Right cardiac atrium (tissue), 5 donors: Measurements from ENCODE around the gene FAM163A. TPM values are rescaled to one million over a fixed set of nuclear protein-coding genes. Genes with fewer than 3 reads are reported as not detected.
A peak's percentile ranks its signal among the peaks of the same experiment; 100 is the strongest.

Experiments used
- ATAC-seq, 2 donors: fragments of 200-7000 bp; cut with Tn5 transposase; one replicate each; pipeline versions ENCODE4 v1.8.0 to v1.9.1; 2020; ENCODE audit warnings: moderate library complexity in 2 of 2, mild to moderate bottlenecking in 1 of 2
- DNase-seq, 3 donors: peaks; one replicate each; pipeline ENCODE4 v3.0.0-alpha.2; 2020
- H3K27ac ChIP-seq: one replicate; pipeline ENCODE4 v1.5.1; 2013; ENCODE audit warnings: mild to moderate bottlenecking, low read length, control low read depth, moderate library complexity
- H3K27me3 ChIP-seq: one replicate; pipeline ENCODE4 v1.6.1; 2013; ENCODE audit not compliant: control insufficient read depth, insufficient read depth
- H3K4me1 ChIP-seq: one replicate; pipeline ENCODE4 v1.6.1; 2013; ENCODE audit warnings: low read length; ENCODE audit not compliant: control insufficient read depth, insufficient read depth
- H3K4me3 ChIP-seq: one replicate; pipeline ENCODE4 v1.5.1; 2013; ENCODE audit warnings: low read length, control low read depth
- H3K9me3 ChIP-seq: one replicate; pipeline ENCODE4 v1.6.1; 2013; ENCODE audit warnings: low read length; ENCODE audit not compliant: control insufficient read depth
- WGBS: extraction: QIAGEN DNeasy Blood & Tissue Kit; methylation state at CpG from one replicate; pipeline ENCODE4 v1.1.7; 2013; 5-methylcytosine and 5-hydroxymethylcytosine counted together
- intact Hi-C, 4 donors: fragments of 100-400 bp; cut with DNase I; formaldehyde crosslinking; loops; one replicate each; pipeline versions ENCODE4 v1.11.0 to v1.14.0; 2022 to 2023
- polyA plus RNA-seq: library from polyadenylated mRNA; stranded (reverse); fragments of 200-250 nt; gene quantifications from one replicate; pipeline ENCODE4 v1.2.3, GENCODE V29; 2013
- total RNA-seq, 4 donors: library from RNA; stranded (reverse); fragmentation: NEBNext Ultra II Directional; extraction: Animal tissue kit (Norgen Biotek cat#: 25700); gene quantifications; one replicate each; pipeline ENCODE4 v1.2.1, GENCODE V29; 2021
- donor health status: healthy with polysubstance abuse.
- donor health status: DM: no; HTN: yes; CAD: no.
- donor health status: DM: no; HTN: no; CAD: no.
- donor health status: DM: no; HTN: yes; CAD: no; lungs with severe emphysema.
- donor health status: DM: yes; HTN: yes; CAD: no.

FAM163A gene
- total and polyA plus RNA-seq, 5 donors, result 0.09 to 0.19 (median 0.16) TPM; not detected in 2

DNA sequence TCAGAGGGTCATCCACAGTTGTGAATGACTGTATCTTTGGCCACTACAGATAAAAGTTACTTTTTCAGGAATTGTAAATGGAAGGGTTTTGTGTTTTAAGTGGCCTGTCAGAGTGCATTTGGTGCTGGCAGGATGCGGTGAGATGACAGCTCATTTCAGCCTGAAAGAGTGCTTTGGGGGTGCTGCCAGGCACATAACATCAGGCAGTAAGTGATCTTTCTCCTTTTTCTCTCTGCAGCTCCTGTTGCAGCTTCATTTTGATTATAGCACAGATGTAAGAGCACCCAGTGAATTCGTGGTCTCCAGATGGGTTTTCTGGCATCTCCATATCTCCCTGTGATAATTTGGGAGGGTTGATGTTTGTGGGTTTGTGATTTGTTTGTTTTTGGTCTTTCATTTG is 14.8 kb upstream of the FAM163A start:
- Histone ChIP-seq H3K27me3 (peaks cover 2% of the 10 kb centered on the region), H3K9me3 (no peaks in the 10 kb centered on the region), H3K4me1 (no peaks in the 10 kb centered on the region), H3K4me3 (no peak overlapping the region), H3K27ac (no peak overlapping the region)
- 25% methylated on average over 2 of the region's 2 CpGs for WGBS
- no peak for DNase-seq
- intact Hi-C loops, result no loop called here
- ATAC-seq, result no peak

DNA sequence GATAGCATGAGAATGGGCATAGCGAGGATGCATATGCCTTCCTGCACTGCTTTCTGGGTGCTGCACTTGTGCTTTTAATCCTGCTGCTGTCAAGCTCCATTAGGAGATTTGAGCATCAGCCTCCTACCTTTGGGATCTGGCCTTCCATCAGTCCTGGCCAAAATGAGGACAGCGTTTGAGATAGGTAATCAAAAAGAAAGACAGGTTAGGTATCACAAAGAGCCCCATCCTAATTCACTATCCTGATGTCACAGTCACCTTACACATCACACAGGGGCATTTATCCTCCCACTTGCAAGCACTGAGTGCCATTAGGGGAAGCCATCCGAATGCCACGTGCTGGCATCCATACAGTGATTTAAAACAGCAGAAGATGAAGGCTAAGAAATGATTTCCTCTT is 13.2 kb upstream of the FAM163A start:
- DNase-seq (no peak), ATAC-seq (no peak)
- no peak overlapping the region for H3K4me3 ChIP-seq
- peaks cover 2% of the 10 kb centered on the region for H3K27me3 ChIP-seq
- H3K9me3 ChIP-seq, result no peaks in the 10 kb centered on the region
- WGBS, result 80% methylated on average over 4 of the region's 4 CpGs
- no peaks in the 10 kb centered on the region for H3K4me1 ChIP-seq
- H3K27ac ChIP-seq, result no peak overlapping the region
- intact Hi-C loops, result no loop called here

DNA sequence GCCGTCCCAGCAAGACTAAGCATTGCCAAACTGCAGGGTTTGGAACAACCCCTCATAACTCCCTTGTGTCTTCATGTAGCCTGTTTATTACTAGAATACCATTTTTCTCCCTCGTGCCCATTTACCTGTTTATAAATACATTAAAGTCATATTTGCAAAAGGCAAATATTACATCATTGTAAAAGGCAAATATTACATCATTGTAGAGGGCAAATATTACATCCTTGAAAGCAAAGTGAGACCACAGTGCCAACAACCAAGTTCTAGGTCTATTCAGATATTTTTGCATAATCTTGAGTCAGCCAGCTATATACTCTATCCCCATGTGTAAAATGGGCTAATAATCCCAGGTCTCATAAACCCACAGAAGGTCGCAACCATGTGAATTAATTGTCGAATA is 11.4 kb upstream of the FAM163A start:
- Histone ChIP-seq H3K27me3 (peaks cover 2% of the 10 kb centered on the region), H3K27ac (no peak overlapping the region), H3K4me1 (no peaks in the 10 kb centered on the region), H3K9me3 (no peaks in the 10 kb centered on the region), H3K4me3 (no peak overlapping the region)
- 85% methylated on average over 4 of the region's 4 CpGs for WGBS
- DNase-seq (no peak), ATAC-seq (no peak)
- intact Hi-C loops, result no loop called here

DNA sequence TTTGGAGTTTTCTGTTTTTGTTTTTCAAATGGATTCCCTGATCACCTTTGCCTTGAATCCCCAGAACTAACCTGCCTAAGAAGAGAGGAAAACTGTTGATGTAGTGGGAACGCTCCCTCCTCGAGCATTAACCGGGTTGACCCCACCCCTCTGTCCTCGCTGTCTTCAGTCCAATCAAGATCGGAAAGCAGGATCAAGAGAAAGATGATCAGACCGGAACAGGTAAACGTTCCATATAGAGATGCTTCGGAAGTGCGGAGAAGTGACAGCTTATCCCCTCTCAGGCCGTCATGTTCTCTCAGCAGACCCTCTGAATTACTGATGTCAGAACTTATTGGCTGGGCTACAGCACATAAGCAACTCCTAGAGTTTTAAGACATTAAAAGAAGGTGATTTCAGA is 800 bp upstream of the FAM163A start:
- DNase-seq (no peak), ATAC-seq (no peak)
- 26% methylated on average over 10 of the region's 10 CpGs for WGBS
- peaks cover 2% of the 10 kb centered on the region for H3K4me1 ChIP-seq
- H3K27me3 ChIP-seq, result no peaks in the 10 kb centered on the region
- no peaks in the 10 kb centered on the region for H3K9me3 ChIP-seq
- H3K4me3 ChIP-seq, result no peak overlapping the region
- H3K27ac ChIP-seq, result no peak overlapping the region
- intact Hi-C loops, result no loop called here

DNA sequence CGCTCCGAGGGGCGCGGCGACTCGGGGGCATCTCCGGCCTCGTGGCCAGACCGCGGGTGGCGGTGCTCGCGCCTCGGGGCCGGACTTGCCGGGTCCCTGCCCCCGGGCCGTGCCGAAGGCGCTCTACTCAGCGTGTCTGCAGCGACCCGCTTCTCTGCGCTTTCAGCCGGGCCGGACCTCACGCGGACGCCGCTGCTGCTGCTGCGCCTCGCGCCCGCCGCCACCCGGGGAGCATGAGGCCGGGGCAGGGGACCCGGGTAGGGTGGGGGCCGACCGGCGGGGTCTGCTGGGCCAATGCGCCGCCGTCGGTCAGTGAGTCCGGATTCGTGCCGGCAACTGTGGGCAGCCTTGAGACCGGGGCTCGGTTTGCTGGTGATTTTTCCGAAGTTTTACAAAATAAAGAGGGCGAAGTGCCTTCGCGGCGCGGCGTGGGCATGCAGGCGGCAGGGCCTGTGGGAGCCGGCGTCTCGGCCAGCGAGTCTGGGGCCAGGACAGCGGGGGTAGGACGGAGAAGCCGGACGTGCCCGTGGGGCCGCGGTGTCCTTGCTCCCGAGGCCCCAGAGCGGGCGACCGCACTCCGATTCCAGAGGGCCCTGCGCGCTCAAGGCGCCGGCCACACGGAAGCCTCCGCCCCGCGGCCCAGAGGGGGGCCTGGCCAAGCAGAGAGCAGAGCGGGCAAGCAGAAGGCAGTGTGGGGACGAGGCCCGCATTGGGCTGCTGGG is 749 bp downstream of the FAM163A start:
- Histone ChIP-seq H3K9me3 (no peaks in the 10 kb centered on the region), H3K27ac (no peak overlapping the region), H3K27me3 (no peaks in the 10 kb centered on the region), H3K4me1 (peaks cover 2% of the 10 kb centered on the region), H3K4me3 (peak overlapping the region; percentile 2)
- DNase-seq (peak in 2 of 3 donors; percentile 32 to 35), ATAC-seq (peak; percentile 40 to 61)
- intact Hi-C loops, result no loop called here
- WGBS, result 1% methylated on average over 85 of the region's 85 CpGs

DNA sequence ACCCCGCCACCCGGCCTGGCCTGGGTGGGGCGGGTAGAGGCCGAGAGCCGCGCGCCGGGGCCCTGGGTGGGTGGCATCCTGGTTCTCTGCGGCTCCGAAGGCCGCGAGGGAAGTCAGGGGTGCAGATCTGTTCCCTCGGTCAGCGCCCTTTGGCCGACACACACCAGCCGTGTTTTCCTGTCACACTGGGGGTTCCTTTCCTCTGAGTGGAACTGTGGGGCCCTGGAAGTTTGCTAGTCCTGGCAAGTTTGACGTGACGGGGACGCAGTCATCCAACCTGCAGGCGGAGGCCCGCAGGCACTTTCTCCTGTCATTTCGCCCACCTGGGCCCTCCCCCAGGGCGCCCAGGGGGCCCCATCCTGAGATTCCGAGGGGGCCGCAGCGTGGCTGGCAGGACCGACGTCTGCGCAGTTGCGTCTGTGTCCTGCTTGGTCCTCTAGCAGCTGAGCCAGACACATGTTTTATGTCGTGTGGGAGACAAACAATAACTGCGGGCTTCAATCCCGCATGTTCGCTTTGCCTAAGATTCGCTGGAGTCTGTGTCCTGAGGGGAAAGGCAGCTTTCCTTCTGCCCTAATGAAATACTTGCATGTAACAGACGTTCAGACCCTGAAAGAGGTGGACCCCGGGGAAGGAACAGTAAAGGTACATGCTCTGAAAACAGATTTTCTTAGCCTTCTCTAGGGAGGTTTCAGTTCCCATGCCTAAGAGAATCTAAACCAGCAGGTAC is 1.5 kb downstream of the FAM163A start:
- Histone ChIP-seq H3K27me3 (no peaks in the 10 kb centered on the region), H3K4me3 (no peak overlapping the region), H3K4me1 (peaks cover 2% of the 10 kb centered on the region), H3K9me3 (no peaks in the 10 kb centered on the region), H3K27ac (no peak overlapping the region)
- WGBS, result 35% methylated on average over 37 of the region's 37 CpGs
- ATAC-seq (no peak), DNase-seq (peak in 1 of 3 donors; percentile 11)
- intact Hi-C loops, result no loop called here

DNA sequence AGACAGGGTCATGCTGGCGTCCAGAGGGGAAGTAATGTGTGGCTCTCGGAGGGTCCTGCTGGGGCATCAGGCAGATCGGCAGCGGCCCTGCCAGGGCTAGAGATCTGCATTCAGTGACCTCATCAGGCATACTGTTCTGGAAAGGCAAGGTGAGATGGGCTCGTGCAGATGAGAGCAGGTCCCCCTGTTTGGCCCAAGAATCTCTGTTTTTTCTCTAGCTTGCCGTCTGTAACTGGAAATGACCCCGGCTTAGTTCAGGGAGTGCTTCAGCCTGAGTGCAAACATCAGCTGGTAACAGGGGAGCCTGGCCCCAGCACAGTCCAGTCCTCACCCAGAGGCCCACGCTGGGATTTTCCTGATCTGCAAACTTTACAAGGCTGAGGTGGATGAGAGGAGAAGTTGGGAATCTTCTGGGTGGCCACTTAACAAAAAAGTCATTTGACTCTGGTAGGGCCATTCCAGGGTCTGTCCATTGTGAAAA is 2.1 kb downstream of the FAM163A start:
- WGBS, result 89% methylated on average over 8 of the region's 8 CpGs
- Histone ChIP-seq H3K27me3 (no peaks in the 10 kb centered on the region), H3K9me3 (no peaks in the 10 kb centered on the region), H3K4me1 (peaks cover 2% of the 10 kb centered on the region), H3K4me3 (no peak overlapping the region), H3K27ac (no peak overlapping the region)
- ATAC-seq (no peak), DNase-seq (no peak)
- intact Hi-C loops, result no loop called here

DNA sequence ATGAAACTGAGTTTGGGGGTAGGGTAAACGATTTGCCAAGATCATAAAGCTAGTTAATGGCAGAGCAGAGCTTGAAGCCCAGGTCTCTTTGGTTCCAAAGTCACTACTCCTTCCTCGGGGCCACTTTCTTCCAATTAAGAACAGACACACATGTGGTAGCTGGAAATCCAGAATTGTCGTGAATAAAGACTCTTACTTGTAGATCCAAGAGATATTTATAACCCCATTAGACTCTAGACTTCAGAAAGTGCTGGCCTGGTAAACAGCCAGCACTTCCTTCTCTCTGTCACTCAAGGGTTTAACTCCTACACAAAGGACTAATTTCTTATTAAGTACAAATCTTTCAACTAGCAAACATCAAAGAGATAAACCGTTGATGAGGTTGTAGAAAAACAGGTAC is 2.7 kb downstream of the FAM163A start:
- Histone ChIP-seq H3K4me3 (no peak overlapping the region), H3K27ac (no peak overlapping the region), H3K4me1 (peaks cover 2% of the 10 kb centered on the region), H3K9me3 (no peaks in the 10 kb centered on the region), H3K27me3 (no peaks in the 10 kb centered on the region)
- no peak for ATAC-seq
- intact Hi-C loops, result no loop called here
- DNase-seq, result no peak
- WGBS, result 77% methylated on average over 4 of the region's 4 CpGs

DNA sequence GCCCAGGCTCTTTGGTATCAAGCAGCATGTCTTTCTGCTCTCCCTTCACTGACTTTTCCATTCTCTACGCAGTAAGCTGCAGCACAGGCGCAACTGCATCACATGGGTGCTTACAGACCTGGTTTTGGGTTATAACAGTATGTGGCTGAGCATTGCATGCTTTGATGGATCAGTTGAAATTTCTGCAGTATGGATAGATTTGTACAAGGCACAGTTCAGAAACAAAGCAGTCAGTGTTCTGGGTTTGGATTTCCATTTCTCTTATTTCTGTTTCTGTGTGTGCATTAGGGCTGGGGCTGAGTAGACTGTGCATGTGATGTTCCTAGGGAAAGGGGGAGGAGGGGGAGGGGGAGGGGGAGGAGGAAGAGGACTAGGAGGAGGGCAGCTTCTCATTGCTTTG is 4.5 kb downstream of the FAM163A start:
- H3K27me3 ChIP-seq, result no peaks in the 10 kb centered on the region
- intact Hi-C loops, result no loop called here
- H3K4me1 ChIP-seq, result peaks cover 2% of the 10 kb centered on the region
- ATAC-seq, result no peak
- H3K4me3 ChIP-seq, result no peak overlapping the region
- DNase-seq, result no peak
- H3K9me3 ChIP-seq, result no peaks in the 10 kb centered on the region
- no peak overlapping the region for H3K27ac ChIP-seq
- WGBS, result 90% methylated on average over 2 of the region's 2 CpGs

DNA sequence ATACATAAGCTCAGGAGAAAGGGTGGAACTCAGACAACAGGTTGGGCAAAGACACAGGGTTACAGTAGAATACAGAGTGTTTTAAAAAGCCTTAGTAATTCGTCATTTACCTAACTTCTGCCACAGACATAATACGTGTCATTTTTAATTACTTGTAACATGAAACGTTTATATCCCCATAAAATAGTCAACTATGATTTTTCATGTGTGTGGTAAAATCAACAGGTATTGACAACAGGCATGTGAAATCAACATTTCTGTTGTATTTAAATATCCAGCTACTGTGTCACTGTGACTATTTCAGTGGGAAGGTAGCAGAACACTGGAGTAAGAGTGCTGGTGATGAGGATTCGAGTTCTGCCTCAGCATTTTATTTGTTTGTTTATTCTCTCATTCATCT is 5.7 kb downstream of the FAM163A start:
- intact Hi-C loops, result no loop called here
- 88% methylated on average over 4 of the region's 4 CpGs for WGBS
- no peak overlapping the region for H3K4me3 ChIP-seq
- no peaks in the 10 kb centered on the region for H3K27me3 ChIP-seq
- H3K9me3 ChIP-seq, result no peaks in the 10 kb centered on the region
- H3K27ac ChIP-seq, result no peak overlapping the region
- ATAC-seq (no peak), DNase-seq (no peak)
- peaks cover 2% of the 10 kb centered on the region for H3K4me1 ChIP-seq

DNA sequence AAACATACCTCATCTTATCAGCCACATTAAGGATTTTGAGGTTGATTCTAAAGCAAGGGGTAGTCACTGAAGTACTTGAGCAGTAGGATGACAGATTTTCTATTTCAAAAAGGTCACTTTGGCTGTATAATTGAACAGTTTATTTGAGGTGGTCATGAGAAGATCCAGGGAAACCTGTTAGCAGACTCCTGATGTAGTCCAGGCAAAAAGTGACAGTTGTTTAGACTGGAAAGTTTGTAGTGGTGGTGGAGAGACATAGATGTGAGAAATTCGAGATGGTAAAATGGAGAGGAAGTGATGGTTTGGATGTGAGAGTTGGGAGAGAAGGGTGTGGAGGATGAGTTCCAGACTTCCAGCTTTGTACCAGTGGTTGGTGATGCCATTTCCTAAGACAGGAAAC is 7.5 kb downstream of the FAM163A start:
- DNase-seq (no peak), ATAC-seq (no peak)
- intact Hi-C loops, result no loop called here
- H3K27me3 ChIP-seq, result no peaks in the 10 kb centered on the region
- H3K27ac ChIP-seq, result no peak overlapping the region
- H3K4me3 ChIP-seq, result no peak overlapping the region
- H3K4me1 ChIP-seq, result no peaks in the 10 kb centered on the region
- WGBS, result 39% methylated on average over 1 of the region's 1 CpG
- no peaks in the 10 kb centered on the region for H3K9me3 ChIP-seq
